Measurements from ENCODE around the gene CLCN4.

DNA sequence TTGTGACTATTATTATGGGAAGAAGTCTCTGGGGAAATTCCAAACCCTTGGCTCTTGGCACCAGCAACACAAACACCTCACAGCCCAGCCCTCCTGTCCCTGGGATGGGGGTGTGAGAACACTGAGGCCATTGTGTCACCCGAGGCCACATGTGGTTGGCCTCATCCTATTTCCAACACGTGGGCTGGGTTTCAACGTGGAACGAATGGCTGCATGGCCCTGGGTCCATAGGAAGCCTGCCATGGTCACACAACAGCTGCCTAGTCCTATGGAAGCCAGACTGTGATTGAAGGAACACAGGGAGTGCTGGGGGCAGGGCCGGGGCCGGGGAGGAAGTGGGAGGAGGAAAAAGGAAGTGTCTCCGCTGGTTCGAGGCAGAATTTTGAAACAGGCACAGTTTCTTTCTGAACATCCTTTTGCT lies 10.0 kb downstream of the CLCN4 start:
- TF ChIP-seq POLR2A (IDR thresholded peaks at IDR 0.05; ENCODE audit: low read length) (no peak), GATA1 (IDR thresholded peaks at IDR 0.05; ENCODE audit: low read depth, low read length) (no peak)

Data from erythroblast (primary cell).